SU-DHL-6 (cell line): ENCODE results near the gene KIAA0825.

Experiments
- H2AFZ ChIP-seq: fragments of 200-600 bp; sonication (generic); 2 replicates; pipeline ENCODE4 v1.6.1; 2014; ENCODE audit warnings: low read depth, mild to moderate bottlenecking, moderate library complexity, mixed read lengths, antibody characterized with exemption, low read length; ENCODE audit not compliant: severe bottlenecking
- H3F3A ChIP-seq: fragments of 200-600 bp; shearing (Covaris generic); 2 replicates; pipeline ENCODE4 v1.6.0; 2016; ENCODE audit warnings: antibody characterized with exemption, mild to moderate bottlenecking; ENCODE audit not compliant: insufficient read depth
- H3K27ac ChIP-seq: fragments of 200-600 bp; sonication (generic); 2 replicates; pipeline ENCODE4 v1.5.1; 2016; ENCODE audit warnings: low read depth, mild to moderate bottlenecking, low read length, moderate library complexity, mixed read lengths
- H3K27me3 ChIP-seq: fragments of 200-600 bp; sonication (generic), shearing (Covaris generic); 2 replicates; pipeline ENCODE4 v1.6.0; 2014; ENCODE audit warnings: mild to moderate bottlenecking, low read length
- H3K36me3 ChIP-seq: fragments of 200-600 bp; sonication (generic); 2 replicates; pipeline ENCODE4 v1.6.1; 2014; ENCODE audit warnings: mild to moderate bottlenecking, low read length, mixed read lengths
- H3K4me2 ChIP-seq: fragments of 300-600, 200-600 bp; shearing (Covaris generic), sonication (generic); 2 replicates; pipeline ENCODE4 v1.6.0; 2014; ENCODE audit warnings: low read length, low read depth, mild to moderate bottlenecking; ENCODE audit not compliant: poor library complexity, severe bottlenecking
- H3K4me3 ChIP-seq: fragments of 200-600 bp; sonication (generic); 2 replicates; pipeline ENCODE4 v1.5.1; 2014; ENCODE audit warnings: antibody characterized with exemption, low read length, mild to moderate bottlenecking, mixed read lengths; ENCODE audit not compliant: insufficient read depth, poor library complexity, severe bottlenecking
- H3K79me2 ChIP-seq: fragments of 200-600 bp; sonication (generic); 2 replicates; pipeline ENCODE4 v1.6.1; 2014; ENCODE audit warnings: mild to moderate bottlenecking, low read length, moderate library complexity; ENCODE audit not compliant: insufficient read depth
- H3K9ac ChIP-seq: fragments of 200-600 bp; sonication (generic); 2 replicates; pipeline ENCODE4 v1.7.0; 2014; ENCODE audit warnings: mild to moderate bottlenecking, low read length
- H3K9me2 ChIP-seq: fragments of 200-600 bp; sonication (generic); replicated peaks from 2 replicates; pipeline ENCODE4 v1.6.1; 2014; ENCODE audit warnings: low read length; ENCODE audit not compliant: insufficient read depth
- H3K9me3 ChIP-seq: fragments of 200-600 bp; sonication (generic); 2 replicates; pipeline ENCODE4 v1.6.1; 2014; ENCODE audit warnings: low read length, mixed read lengths; ENCODE audit not compliant: insufficient read depth
- H4K20me1 ChIP-seq: fragments of 200-600 bp; sonication (generic); 2 replicates; pipeline ENCODE4 v1.6.1; 2014; ENCODE audit warnings: low read depth, mild to moderate bottlenecking, antibody characterized with exemption, low read length, moderate library complexity, mixed read lengths
- EZH2phosphoT487 ChIP-seq: fragments of 200-600 bp; sonication (generic), shearing (Covaris generic); conservative IDR thresholded peaks from 2 replicates; pipeline ENCODE4 v1.6.1; 2018; ENCODE audit warnings: mild to moderate bottlenecking, antibody characterized with exemption, low read length, moderate library complexity, mixed read lengths
- TF ChIP-seq, protein P1 (sequence below): fragments of 200-600 bp; sonication (generic); IDR thresholded peaks from one replicate; pipeline ENCODE4 v1.5.1; 2017; ENCODE audit warnings: antibody characterized with exemption, mild to moderate bottlenecking, low read length, moderate library complexity; ENCODE audit not compliant: insufficient read depth, poor library complexity, severe bottlenecking

The KIAA0825 gene

DNA sequence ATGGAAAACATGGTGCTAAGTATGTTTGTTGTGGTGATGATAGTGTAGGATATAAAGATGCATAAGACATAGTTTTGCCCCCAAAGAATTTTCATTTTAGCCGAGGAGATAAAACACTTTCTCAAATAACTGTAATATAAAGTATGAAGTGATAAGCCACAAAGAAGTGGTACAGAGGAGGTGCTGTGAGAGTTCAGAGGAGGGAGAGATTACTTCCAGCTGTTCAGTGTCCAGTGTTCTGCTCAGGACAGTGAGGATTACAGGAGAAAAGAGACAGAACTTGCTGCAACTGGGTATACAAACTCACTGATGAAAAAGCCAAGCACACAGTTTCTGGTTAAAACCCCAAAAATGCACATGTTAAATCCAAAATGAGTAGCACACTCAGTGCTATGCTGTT, 309.3 kb downstream of the KIAA0825 start:
- Histone ChIP-seq H3K4me2 (no peak overlapping the region), H3F3A (no peaks in the 10 kb centered on the region), H3K36me3 (no peaks in the 10 kb centered on the region), H3K27ac (no peak overlapping the region), H3K9me3 (no peaks in the 10 kb centered on the region), H3K27me3 (no peaks in the 10 kb centered on the region), H2AFZ (no peak overlapping the region), H3K9ac (no peak overlapping the region), H3K9me2 (no peaks in the 10 kb centered on the region), H4K20me1 (no peaks in the 10 kb centered on the region), H3K4me3 (no peak overlapping the region), H3K79me2 (no peaks in the 10 kb centered on the region)
- no peak for TF ChIP-seq EZH2phosphoT487

DNA sequence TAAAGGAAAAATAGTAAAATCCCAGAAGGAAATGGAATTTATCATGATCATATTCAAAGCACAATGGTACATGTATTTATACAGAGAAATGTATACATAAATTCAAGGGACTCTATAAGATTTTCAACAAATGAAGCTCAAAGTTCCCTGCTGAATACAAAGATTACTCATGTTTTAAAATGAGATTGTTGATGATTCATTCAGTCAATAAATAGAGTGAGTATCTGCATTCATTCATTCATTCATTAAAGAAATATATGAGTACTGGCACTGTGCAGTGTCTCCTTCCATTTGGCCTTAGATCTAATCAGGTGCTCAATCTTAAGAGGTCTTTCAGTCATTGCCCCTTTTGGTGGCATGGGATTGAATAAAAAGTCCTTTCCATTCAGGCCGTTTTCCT, 310.0 kb downstream of the KIAA0825 start:
- Histone ChIP-seq H4K20me1 (no peaks in the 10 kb centered on the region), H3K9ac (no peak overlapping the region), H3K27ac (no peak overlapping the region), H3K27me3 (no peaks in the 10 kb centered on the region), H3K36me3 (no peaks in the 10 kb centered on the region), H3K79me2 (no peaks in the 10 kb centered on the region), H3K9me2 (no peaks in the 10 kb centered on the region), H3K9me3 (no peaks in the 10 kb centered on the region), H2AFZ (no peak overlapping the region), H3K4me2 (no peak overlapping the region), H3F3A (no peaks in the 10 kb centered on the region), H3K4me3 (no peak overlapping the region)
- TF ChIP-seq, protein P1, sequence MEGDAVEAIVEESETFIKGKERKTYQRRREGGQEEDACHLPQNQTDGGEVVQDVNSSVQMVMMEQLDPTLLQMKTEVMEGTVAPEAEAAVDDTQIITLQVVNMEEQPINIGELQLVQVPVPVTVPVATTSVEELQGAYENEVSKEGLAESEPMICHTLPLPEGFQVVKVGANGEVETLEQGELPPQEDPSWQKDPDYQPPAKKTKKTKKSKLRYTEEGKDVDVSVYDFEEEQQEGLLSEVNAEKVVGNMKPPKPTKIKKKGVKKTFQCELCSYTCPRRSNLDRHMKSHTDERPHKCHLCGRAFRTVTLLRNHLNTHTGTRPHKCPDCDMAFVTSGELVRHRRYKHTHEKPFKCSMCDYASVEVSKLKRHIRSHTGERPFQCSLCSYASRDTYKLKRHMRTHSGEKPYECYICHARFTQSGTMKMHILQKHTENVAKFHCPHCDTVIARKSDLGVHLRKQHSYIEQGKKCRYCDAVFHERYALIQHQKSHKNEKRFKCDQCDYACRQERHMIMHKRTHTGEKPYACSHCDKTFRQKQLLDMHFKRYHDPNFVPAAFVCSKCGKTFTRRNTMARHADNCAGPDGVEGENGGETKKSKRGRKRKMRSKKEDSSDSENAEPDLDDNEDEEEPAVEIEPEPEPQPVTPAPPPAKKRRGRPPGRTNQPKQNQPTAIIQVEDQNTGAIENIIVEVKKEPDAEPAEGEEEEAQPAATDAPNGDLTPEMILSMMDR: no peak
- TF ChIP-seq EZH2phosphoT487: no peak

DNA sequence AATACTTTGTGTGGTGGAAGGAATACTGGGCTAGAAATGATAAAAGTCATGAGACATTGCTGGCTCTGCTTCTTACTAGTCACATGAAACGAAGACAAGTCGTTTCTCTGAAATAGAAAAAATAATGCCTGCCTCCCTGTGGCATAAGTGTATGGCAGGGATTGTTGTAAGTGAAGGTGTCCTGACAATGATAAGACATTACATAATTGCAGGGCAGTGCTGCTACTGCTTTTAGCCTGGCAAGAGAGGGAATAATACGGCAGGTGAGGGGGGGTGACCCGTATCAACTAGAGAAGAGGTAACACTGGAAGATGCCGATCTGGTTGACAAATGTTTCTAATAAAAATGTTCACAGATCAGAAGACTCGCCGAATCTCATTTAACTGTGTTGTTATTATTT, 314.3 kb downstream of the KIAA0825 start:
- Histone ChIP-seq H2AFZ (no peak overlapping the region), H4K20me1 (no peaks in the 10 kb centered on the region), H3K4me2 (no peak overlapping the region), H3K27me3 (no peaks in the 10 kb centered on the region), H3K79me2 (no peaks in the 10 kb centered on the region), H3K4me3 (no peak overlapping the region), H3K9me3 (no peaks in the 10 kb centered on the region), H3K36me3 (no peaks in the 10 kb centered on the region), H3K9me2 (no peaks in the 10 kb centered on the region), H3F3A (no peaks in the 10 kb centered on the region), H3K9ac (no peak overlapping the region), H3K27ac (no peak overlapping the region)
- TF ChIP-seq EZH2phosphoT487: no peak
- TF ChIP-seq, protein P1: no peak

DNA sequence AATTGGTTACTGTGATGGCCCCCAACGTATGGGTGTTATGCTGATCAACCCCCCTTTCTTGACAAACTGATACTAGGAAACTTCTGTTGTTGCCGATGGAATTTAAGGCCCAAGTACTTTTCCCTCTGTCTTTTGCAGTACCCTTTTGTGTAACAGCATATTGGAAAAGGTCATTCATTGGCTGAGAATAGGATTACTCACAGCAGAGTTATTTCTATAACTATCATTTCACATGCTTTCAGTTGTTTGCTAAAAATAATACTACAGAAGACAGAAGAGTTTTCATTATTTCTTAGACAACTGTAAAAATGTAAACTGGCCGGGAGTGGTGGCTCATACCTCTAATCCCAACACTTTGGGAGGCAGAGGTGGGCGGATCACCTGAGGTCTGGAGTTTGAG, 329.5 kb downstream of the KIAA0825 start:
- H2AFZ ChIP-seq: no peak overlapping the region
- no peak for TF ChIP-seq EZH2phosphoT487
- TF ChIP-seq, protein P1: no peak

More for the DNA sequence above, 329.5 kb downstream of the KIAA0825 start:
- no peaks in the 10 kb centered on the region for H3K79me2 ChIP-seq
- no peak overlapping the region for H3K9ac ChIP-seq
- no peaks in the 10 kb centered on the region for H3K27me3 ChIP-seq
- no peaks in the 10 kb centered on the region for H3F3A ChIP-seq
- H3K36me3 ChIP-seq: no peaks in the 10 kb centered on the region
- no peak overlapping the region for H3K4me2 ChIP-seq
- H3K27ac ChIP-seq: no peak overlapping the region
- H3K9me3 ChIP-seq: no peaks in the 10 kb centered on the region
- H3K9me2 ChIP-seq: no peaks in the 10 kb centered on the region
- H3K4me3 ChIP-seq: no peak overlapping the region
- H4K20me1 ChIP-seq: no peaks in the 10 kb centered on the region
